OCI-LY1 (cell line): Measurements from ENCODE around the gene FALEC.

Experiments used
- H2AFZ ChIP-seq: fragments of 200-600 bp; sonication (generic), shearing (Covaris generic); 2 replicates; pipeline ENCODE4 v1.6.0; 2014; ENCODE audit warnings: antibody characterized with exemption, mild to moderate bottlenecking, low read length
- H3F3A ChIP-seq: fragments of 200-600 bp; sonication (generic), shearing (Covaris generic); 2 replicates; pipeline ENCODE4 v1.6.0; 2014; ENCODE audit warnings: mild to moderate bottlenecking, antibody characterized with exemption, low read length, moderate library complexity; ENCODE audit not compliant: insufficient read depth
- H3K27ac ChIP-seq: fragments of 200-600 bp; sonication (generic); 2 replicates; pipeline ENCODE4 v1.5.1; 2014; ENCODE audit warnings: low read length, mixed run types, mild to moderate bottlenecking, low read depth; ENCODE audit not compliant: poor library complexity, severe bottlenecking
- H3K27me3 ChIP-seq: fragments of 200-600 bp; sonication (generic); 2 replicates; pipeline ENCODE4 v1.6.0; 2014; ENCODE audit warnings: antibody characterized with exemption, mild to moderate bottlenecking, low read length, moderate library complexity; ENCODE audit not compliant: insufficient read depth
- H3K36me3 ChIP-seq: fragments of 200-600 bp; sonication (generic); 2 replicates; pipeline ENCODE4 v1.6.1; 2014; ENCODE audit warnings: mild to moderate bottlenecking, antibody characterized with exemption, low read length, moderate library complexity, mixed read lengths; ENCODE audit not compliant: insufficient read depth
- H3K4me1 ChIP-seq: fragments of 200-600 bp; sonication (generic); 2 replicates; pipeline ENCODE4 v1.5.1; 2014; ENCODE audit warnings: mild to moderate bottlenecking, low read length, moderate library complexity; ENCODE audit not compliant: insufficient read depth, severe bottlenecking
- H3K4me2 ChIP-seq: fragments of 200-600 bp; sonication (generic), shearing (Covaris generic); 2 replicates; pipeline ENCODE4 v1.6.1; 2014; ENCODE audit warnings: low read length
- H3K4me3 ChIP-seq: fragments of 200-600 bp; sonication (generic); 2 replicates; pipeline ENCODE4 v1.5.1; 2014; ENCODE audit warnings: low read length, low read depth, mild to moderate bottlenecking, mixed read lengths; ENCODE audit not compliant: poor library complexity, severe bottlenecking
- H3K79me2 ChIP-seq: fragments of 200-600 bp; shearing (Covaris generic); 2 replicates; pipeline ENCODE4 v1.6.1; 2016; ENCODE audit warnings: mixed run types, low read length, mixed read lengths; ENCODE audit not compliant: insufficient read depth
- H3K9ac ChIP-seq: fragments of 200-600 bp; sonication (generic), shearing (Covaris generic); 2 replicates; pipeline ENCODE4 v1.6.1; 2014; ENCODE audit warnings: mild to moderate bottlenecking, low read length, mixed read lengths
- H3K9me2 ChIP-seq: fragments of 200-600 bp; sonication (generic), shearing (Covaris generic); 2 replicates; pipeline ENCODE4 v1.6.1; 2014; ENCODE audit warnings: low read depth, mild to moderate bottlenecking, low read length, mixed read lengths
- H3K9me3 ChIP-seq: fragments of 200-600 bp; shearing (Covaris generic); 2 replicates; pipeline ENCODE4 v1.6.1; 2014; ENCODE audit warnings: low read length, mixed read lengths
- H4K20me1 ChIP-seq: fragments of 200-600 bp; sonication (generic), shearing (Covaris generic); 2 replicates; pipeline ENCODE4 v1.6.0; 2016; ENCODE audit warnings: mild to moderate bottlenecking, low read length; ENCODE audit not compliant: insufficient read depth
- CTCF ChIP-seq: fragments of 200-600 bp; sonication (generic), shearing (Covaris generic); IDR thresholded peaks from 2 replicates; pipeline ENCODE4 v1.5.1; 2017; ENCODE audit warnings: mild to moderate bottlenecking, antibody characterized with exemption, low read length, moderate library complexity, mixed read lengths
- EZH2 ChIP-seq: fragments of 200-600 bp; sonication (generic), shearing (Covaris generic); IDR thresholded peaks from 2 replicates; pipeline ENCODE4 v1.8.0; 2017; ENCODE audit warnings: borderline replicate concordance, mixed run types, mild to moderate bottlenecking, antibody characterized with exemption, low read length, moderate library complexity, mixed read lengths

The FALEC gene

GRCh38 chr1:150532860-150533259, 17.3 kb downstream of the FALEC start:
- H3K36me3 ChIP-seq: no peaks in the 10 kb centered on the region
- TF ChIP-seq CTCF: no peak
- no peak for TF ChIP-seq EZH2
- no peak overlapping the region for H3K27ac ChIP-seq
- H3K4me3 ChIP-seq: no peak overlapping the region
- H3K4me2 ChIP-seq: no peak overlapping the region
- peaks cover 4% of the 10 kb centered on the region for H3K4me1 ChIP-seq
- H3K9ac ChIP-seq: no peak overlapping the region
- no peaks in the 10 kb centered on the region for H3K9me3 ChIP-seq
- no peaks in the 10 kb centered on the region for H3K9me2 ChIP-seq
- H3K79me2 ChIP-seq: no peaks in the 10 kb centered on the region
- no peak overlapping the region for H2AFZ ChIP-seq
- H3K27me3 ChIP-seq: no peaks in the 10 kb centered on the region
- no peaks in the 10 kb centered on the region for H3F3A ChIP-seq
- H4K20me1 ChIP-seq: no peaks in the 10 kb centered on the region

GRCh38 chr1:150534002-150534401, 18.4 kb downstream of the FALEC start:
- Histone ChIP-seq H4K20me1 (no peaks in the 10 kb centered on the region), H3K9me2 (no peaks in the 10 kb centered on the region), H2AFZ (no peak overlapping the region), H3K36me3 (no peaks in the 10 kb centered on the region), H3K79me2 (no peaks in the 10 kb centered on the region), H3K27ac (no peak overlapping the region), H3K4me1 (peaks cover 4% of the 10 kb centered on the region), H3K9me3 (no peaks in the 10 kb centered on the region), H3K4me2 (no peak overlapping the region), H3K4me3 (no peak overlapping the region), H3F3A (no peaks in the 10 kb centered on the region), H3K9ac (no peak overlapping the region), H3K27me3 (no peaks in the 10 kb centered on the region)
- TF ChIP-seq CTCF (no peak), EZH2 (no peak)

- no peaks in the 10 kb centered on the region for H3F3A ChIP-seq
- H3K36me3 ChIP-seq: no peaks in the 10 kb centered on the region
- no peak overlapping the region for H2AFZ ChIP-seq
- TF ChIP-seq CTCF: no peak
- no peak for TF ChIP-seq EZH2
- H4K20me1 ChIP-seq: no peaks in the 10 kb centered on the region
- no peaks in the 10 kb centered on the region for H3K27me3 ChIP-seq
- H3K9me2 ChIP-seq: no peaks in the 10 kb centered on the region
- no peaks in the 10 kb centered on the region for H3K79me2 ChIP-seq
- H3K4me1 ChIP-seq: no peaks in the 10 kb centered on the region
- H3K4me3 ChIP-seq: no peak overlapping the region
- no peak overlapping the region for H3K9ac ChIP-seq
- H3K27ac ChIP-seq: no peak overlapping the region
- H3K4me2 ChIP-seq: no peak overlapping the region
- H3K9me3 ChIP-seq: no peaks in the 10 kb centered on the region
Measured at GRCh38 chr1:150535511-150536287, 20.1 kb downstream of the FALEC start.
